ENCODE results near the gene CTDNEP1. TPM values are rescaled to one million over a fixed set of nuclear protein-coding genes. Genes with fewer than 3 reads are reported as not detected.
A peak's percentile ranks its signal among the peaks of the same experiment; 100 is the strongest.

Gene CTDNEP1
- total RNA-seq, 4 donors from 2014 or later, result 33.8 to 66.3 (median 52.5) TPM

GRCh38 chr17:7211491-7212273 is 39.9 kb downstream of the CTDNEP1 start:
- H3K9me3 ChIP-seq, result no peaks in the 10 kb centered on the region
- H3K4me1 ChIP-seq, result peaks cover 4 to 66% (median 27%) of the 10 kb centered on the region in 3 donors
- no peak for TF ChIP-seq CTCF (IDR thresholded peaks at IDR 0.05)
- TF ChIP-seq EP300 (IDR thresholded peaks at IDR 0.05), result no peak
- 34 to 39% methylated on average over 12 to 16 of the region's 37 CpGs for WGBS, 2 donors (ENCODE audit: low coverage in 1 of 2)
- peak overlapping the region in 1 of 2 donors; percentile 4 for H3K4me3 ChIP-seq
- ATAC-seq, result no peak
- H3K27ac ChIP-seq, result no peak overlapping the region
- no peaks in the 10 kb centered on the region for H3K27me3 ChIP-seq
- H3K36me3 ChIP-seq, result no peaks in the 10 kb centered on the region

- 77 to 80% methylated on average over 1 to 3 of the region's 9 CpGs for WGBS, 2 donors (ENCODE audit: low coverage in 1 of 2)
- TF ChIP-seq EP300 (IDR thresholded peaks at IDR 0.05) (no peak), POLR2AphosphoS5 (IDR thresholded peaks at IDR 0.05) (no peak), CTCF (IDR thresholded peaks at IDR 0.05) (no peak), POLR2A (IDR thresholded peaks at IDR 0.05) (no peak)
- Histone ChIP-seq H3K4me3 (no peak overlapping the region), H3K27me3 (no peaks in the 10 kb centered on the region), H3K9me3 (no peaks in the 10 kb centered on the region), H3K27ac (no peak overlapping the region), H3K4me1 (peaks cover 0 to 67% (median 9%) of the 10 kb centered on the region in 3 donors), H3K36me3 (peaks cover 0 to 2% of the 10 kb centered on the region in 2 donors)
- ATAC-seq, result no peak
Measured at GRCh38 chr17:7208754-7209460, 42.6 kb downstream of the CTDNEP1 start.

- H3K27me3 ChIP-seq, result no peaks in the 10 kb centered on the region
- no peak for ATAC-seq
- H3K9me3 ChIP-seq, result no peaks in the 10 kb centered on the region
- no peak for TF ChIP-seq EP300 (IDR thresholded peaks at IDR 0.05)
- no peak for TF ChIP-seq POLR2AphosphoS5 (IDR thresholded peaks at IDR 0.05)
- TF ChIP-seq POLR2A (IDR thresholded peaks at IDR 0.05), result no peak
- TF ChIP-seq CTCF (IDR thresholded peaks at IDR 0.05), result no peak
- peaks cover 0 to 10% of the 10 kb centered on the region in 2 donors for H3K36me3 ChIP-seq
- peaks cover 0 to 62% (median 3%) of the 10 kb centered on the region in 3 donors for H3K4me1 ChIP-seq
- WGBS, 2 donors (ENCODE audit: low coverage in 1 of 2), result 44% methylated on average over 5 of the region's 21 CpGs; no CpG with 5 or more reads in 1 of the 2 donors
- H3K27ac ChIP-seq, result peak overlapping the region in 1 of 4 donors; percentile 18
- H3K4me3 ChIP-seq, result no peak overlapping the region
Measured at GRCh38 chr17:7208027-7208571, 43.4 kb downstream of the CTDNEP1 start.

- TF ChIP-seq POLR2A (IDR thresholded peaks at IDR 0.05), result no peak
- no peak for TF ChIP-seq EP300 (IDR thresholded peaks at IDR 0.05)
- TF ChIP-seq CTCF (IDR thresholded peaks at IDR 0.05), result no peak
- Histone ChIP-seq H3K4me1 (peaks cover 0 to 61% (median 3%) of the 10 kb centered on the region in 3 donors), H3K27ac (peak overlapping the region in 1 of 4 donors; percentile 24), H3K36me3 (peaks cover 0 to 17% of the 10 kb centered on the region in 2 donors), H3K4me3 (no peak overlapping the region), H3K9me3 (no peaks in the 10 kb centered on the region), H3K27me3 (no peaks in the 10 kb centered on the region)
- 42 to 54% methylated on average over 2 to 14 of the region's 24 CpGs for WGBS, 2 donors (ENCODE audit: low coverage in 1 of 2)
- no peak for ATAC-seq
Measured at GRCh38 chr17:7207120-7208001, 44.2 kb downstream of the CTDNEP1 start.
